ENCODE measurements around the gene FBXO5. TPM values are rescaled to one million over a fixed set of nuclear protein-coding genes. Genes with fewer than 3 reads are reported as not detected.

Gene FBXO5
- total and polyA plus RNA-seq, 9 of the 15 experiments (the other 6 are each of a cell fraction or from before 2014, with no cell fraction given) = 17.8 to 89.3 (median 62.9) TPM

DNA sequence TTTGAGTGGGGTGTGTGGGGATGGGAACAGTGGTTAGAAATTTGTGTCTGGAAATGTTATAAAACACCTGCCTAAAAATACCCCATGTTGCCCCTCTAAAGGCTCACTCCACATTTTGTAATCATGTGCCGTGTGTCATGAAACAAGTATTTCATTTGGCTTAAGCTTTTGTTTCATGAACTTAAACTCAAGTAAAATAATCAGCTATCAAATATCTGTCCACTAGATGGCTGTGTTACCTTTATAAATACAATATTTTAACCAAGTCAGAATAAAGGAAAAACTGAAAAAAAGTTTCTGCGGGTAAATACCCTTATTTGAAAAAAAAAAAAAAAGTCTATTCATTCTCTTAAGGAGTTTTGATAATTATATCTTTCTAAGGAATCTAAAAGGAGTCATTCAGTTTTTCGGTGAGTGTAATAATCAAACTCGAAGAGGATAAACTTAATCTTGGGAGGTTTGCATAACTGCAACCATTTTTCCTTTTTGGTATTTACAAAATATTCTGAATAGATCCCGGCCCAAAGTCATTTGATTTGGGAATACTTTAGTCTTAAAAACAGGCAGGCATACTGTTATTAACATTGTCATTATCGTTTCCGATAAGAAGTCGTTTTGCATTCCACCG, 49.5 kb upstream of the FBXO5 start (continued):
- TF ChIP-seq, protein P1, sequence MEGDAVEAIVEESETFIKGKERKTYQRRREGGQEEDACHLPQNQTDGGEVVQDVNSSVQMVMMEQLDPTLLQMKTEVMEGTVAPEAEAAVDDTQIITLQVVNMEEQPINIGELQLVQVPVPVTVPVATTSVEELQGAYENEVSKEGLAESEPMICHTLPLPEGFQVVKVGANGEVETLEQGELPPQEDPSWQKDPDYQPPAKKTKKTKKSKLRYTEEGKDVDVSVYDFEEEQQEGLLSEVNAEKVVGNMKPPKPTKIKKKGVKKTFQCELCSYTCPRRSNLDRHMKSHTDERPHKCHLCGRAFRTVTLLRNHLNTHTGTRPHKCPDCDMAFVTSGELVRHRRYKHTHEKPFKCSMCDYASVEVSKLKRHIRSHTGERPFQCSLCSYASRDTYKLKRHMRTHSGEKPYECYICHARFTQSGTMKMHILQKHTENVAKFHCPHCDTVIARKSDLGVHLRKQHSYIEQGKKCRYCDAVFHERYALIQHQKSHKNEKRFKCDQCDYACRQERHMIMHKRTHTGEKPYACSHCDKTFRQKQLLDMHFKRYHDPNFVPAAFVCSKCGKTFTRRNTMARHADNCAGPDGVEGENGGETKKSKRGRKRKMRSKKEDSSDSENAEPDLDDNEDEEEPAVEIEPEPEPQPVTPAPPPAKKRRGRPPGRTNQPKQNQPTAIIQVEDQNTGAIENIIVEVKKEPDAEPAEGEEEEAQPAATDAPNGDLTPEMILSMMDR (IDR thresholded peaks at IDR 0.05 in 2 of 3, conservative IDR thresholded peaks at IDR 0.05 in 1 of 3; ENCODE audit: insufficient read depth in 2 of 3, low read depth in 1 of 3, low read length in 3 of 3) = peak in 2 of 3 experiments; percentile 14 to 53; a peak in 3 of 6 replicates

DNA sequence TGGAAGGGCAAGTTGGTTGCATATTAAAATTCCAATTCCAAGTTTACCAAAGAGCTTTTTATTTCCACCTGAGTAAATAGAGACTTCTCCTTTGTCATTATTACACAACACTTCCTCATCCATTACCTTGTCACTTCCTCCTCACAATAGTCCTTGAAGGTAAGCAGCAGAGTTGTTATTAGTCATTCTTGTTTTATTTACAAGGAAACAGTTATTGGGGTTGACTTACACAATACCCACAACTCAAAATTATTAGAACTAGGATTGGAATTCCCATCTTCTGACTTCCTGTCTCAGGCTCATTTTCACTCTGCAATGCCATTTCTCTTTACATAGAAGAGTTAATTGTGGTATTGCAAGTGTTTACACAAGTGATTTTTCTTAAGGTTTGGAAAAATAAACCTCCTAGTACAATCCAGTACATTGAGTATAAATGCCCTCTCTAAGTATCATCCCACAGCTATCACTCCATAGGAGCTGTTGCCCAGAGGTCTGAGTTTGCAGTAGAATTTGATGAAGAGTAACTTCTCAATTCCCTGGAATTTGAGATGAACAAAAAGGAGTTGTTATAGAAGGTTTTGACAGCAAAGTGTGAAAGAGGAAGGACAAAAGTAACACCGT, 48.6 kb upstream of the FBXO5 start:
- Histone ChIP-seq H3K27ac (ENCODE audit: extremely low read depth, low read depth, low read length) (no peak overlapping the region), H3K9ac (ENCODE audit: insufficient read depth in 1 of 2, low read depth in 2 of 2, low read length in 2 of 2) (no peak overlapping the region), H3K36me3 (ENCODE audit: control insufficient read depth, insufficient read depth, low read length) (no peaks in the 10 kb centered on the region), H3K9me1 (ENCODE audit: control insufficient read depth, insufficient read depth, low read length) (no peaks in the 10 kb centered on the region), H3K4me3 (no peak overlapping the region), H3K4me2 (ENCODE audit: insufficient read depth, low read length) (no peak overlapping the region), H3K9me3 (replicated peaks; ENCODE audit: control insufficient read depth, insufficient read depth, low read depth, low read length) (no peaks in the 10 kb centered on the region), H2AFZ (ENCODE audit: low read depth, low read length) (no peak overlapping the region), H3K79me2 (ENCODE audit: control insufficient read depth, insufficient read depth, low read length) (no peaks in the 10 kb centered on the region), H3K27me3 (ENCODE audit: control insufficient read depth in 2 of 2, insufficient read depth in 2 of 2, low read length in 2 of 2) (no peaks in the 10 kb centered on the region; a peak in 1 of 5 replicates), H3K4me1 (replicated peaks in 1 of 2; ENCODE audit: control insufficient read depth in 2 of 2, insufficient read depth in 2 of 2, low read length in 2 of 2) (no peaks in the 10 kb centered on the region), H4K20me1 (replicated peaks; ENCODE audit: control insufficient read depth, insufficient read depth, low read length) (no peaks in the 10 kb centered on the region)
- TF ChIP-seq CEBPB (tag; IDR thresholded peaks at IDR 0.05) = peak; percentile 55; the same call in 1 of the 2 replicates
- TF ChIP-seq CEBPG (CRISPR knock-in tag; IDR thresholded peaks at IDR 0.05) = no peak
- peak in 1 of 2 experiments; percentile 48; a peak in 2 of 4 replicates for TF ChIP-seq CEBPG (tag; conservative IDR thresholded peaks at IDR 0.05 in 1 of 2, IDR thresholded peaks at IDR 0.05 in 1 of 2)
- TF ChIP-seq HDAC6 (IDR thresholded peaks at IDR 0.05; ENCODE audit: low read depth, low read length) = no peak
- intact Hi-C loops (cut with micrococcal nuclease) (loop anchor here (5.0 kb wide), 3 partner anchors 481 to 1246 kb away; no protein-coding TSS in a partner anchor), in situ Hi-C loops (cut with MboI) (no loop called here)
- DNase-seq (ENCODE audit: extremely low read depth in 1 of 4, low spot score in 3 of 4) (no peak), ATAC-seq (no peak), FAIRE-seq (no peak)
- CTCF ChIA-PET (ENCODE audit: low intra/inter-chr PET ratio) = no interaction called here
- POLR2A ChIA-PET = no interaction called here
- no TSS peak for BruUV-seq (replicated peaks)
- WGBS (ENCODE audit: insufficient coverage, low coverage, missing lambda C conversion rate) = 0% methylated on average over 1 of the region's 1 CpG
